ENCODE measurements around the gene ZEB2.

DNA sequence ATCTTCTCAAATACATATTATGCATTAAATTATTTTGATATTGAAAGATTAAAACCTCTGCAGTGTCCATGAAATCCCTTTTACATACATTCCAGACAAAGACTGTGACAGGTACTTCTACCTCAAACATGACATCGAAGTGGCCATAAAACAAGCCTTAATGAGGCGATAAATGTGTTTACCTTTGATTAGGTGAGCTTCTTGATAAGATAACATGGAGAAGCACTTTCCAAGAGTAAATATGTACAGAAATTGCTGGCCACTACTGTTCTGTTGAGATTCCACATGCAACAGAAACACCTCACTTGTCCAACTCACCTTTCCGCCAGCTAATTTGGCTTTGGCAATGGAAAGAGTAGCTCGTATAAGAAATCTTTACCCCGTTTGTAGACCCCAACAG is 55.2 kb downstream of the ZEB2 start:
- TF ChIP-seq, protein P1, sequence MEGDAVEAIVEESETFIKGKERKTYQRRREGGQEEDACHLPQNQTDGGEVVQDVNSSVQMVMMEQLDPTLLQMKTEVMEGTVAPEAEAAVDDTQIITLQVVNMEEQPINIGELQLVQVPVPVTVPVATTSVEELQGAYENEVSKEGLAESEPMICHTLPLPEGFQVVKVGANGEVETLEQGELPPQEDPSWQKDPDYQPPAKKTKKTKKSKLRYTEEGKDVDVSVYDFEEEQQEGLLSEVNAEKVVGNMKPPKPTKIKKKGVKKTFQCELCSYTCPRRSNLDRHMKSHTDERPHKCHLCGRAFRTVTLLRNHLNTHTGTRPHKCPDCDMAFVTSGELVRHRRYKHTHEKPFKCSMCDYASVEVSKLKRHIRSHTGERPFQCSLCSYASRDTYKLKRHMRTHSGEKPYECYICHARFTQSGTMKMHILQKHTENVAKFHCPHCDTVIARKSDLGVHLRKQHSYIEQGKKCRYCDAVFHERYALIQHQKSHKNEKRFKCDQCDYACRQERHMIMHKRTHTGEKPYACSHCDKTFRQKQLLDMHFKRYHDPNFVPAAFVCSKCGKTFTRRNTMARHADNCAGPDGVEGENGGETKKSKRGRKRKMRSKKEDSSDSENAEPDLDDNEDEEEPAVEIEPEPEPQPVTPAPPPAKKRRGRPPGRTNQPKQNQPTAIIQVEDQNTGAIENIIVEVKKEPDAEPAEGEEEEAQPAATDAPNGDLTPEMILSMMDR (IDR thresholded peaks at IDR 0.05): no peak
- TF ChIP-seq POLR2AphosphoS5 (IDR thresholded peaks at IDR 0.05): no peak
- no peak for TF ChIP-seq EP300 (IDR thresholded peaks at IDR 0.05)

Measured in sigmoid colon (tissue), 4 donors.